ENCODE data around the gene REELD1. TPM values are rescaled to one million over a fixed set of nuclear protein-coding genes. Genes with fewer than 3 reads are reported as not detected.

Gene REELD1
- total and polyA plus RNA-seq, 9 of the 15 experiments (the other 6 are each of a cell fraction or from before 2014, with no cell fraction given), result not detected

DNA sequence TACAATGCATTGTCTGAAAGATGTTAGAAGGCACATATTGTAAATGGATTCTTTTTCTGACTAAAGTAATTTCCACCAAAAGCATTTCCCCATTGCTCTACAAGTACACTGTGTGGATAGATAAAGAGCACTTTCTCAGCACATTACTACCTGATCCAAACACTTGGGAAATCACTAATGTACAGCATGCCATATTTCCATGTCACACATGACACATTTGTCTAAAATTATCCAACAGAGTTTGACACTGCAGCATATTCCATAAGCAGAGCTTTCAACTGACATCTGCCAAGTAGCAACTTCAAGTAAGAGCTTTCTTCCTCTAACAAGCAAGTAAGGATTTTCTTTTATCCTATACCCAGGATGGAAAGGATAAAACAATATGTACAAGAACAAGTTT lies 49.5 kb downstream of the REELD1 start:
- H4K20me1 ChIP-seq (replicated peaks; ENCODE audit: control insufficient read depth, insufficient read depth, low read length), result no peaks in the 10 kb centered on the region; the same call in 1 of the 2 replicates
- H3K4me3 ChIP-seq, result no peak overlapping the region
- FAIRE-seq (no peak), DNase-seq (ENCODE audit: extremely low read depth in 1 of 4, low spot score in 3 of 4) (no peak), ATAC-seq (no peak)
- no peak overlapping the region for H3K4me2 ChIP-seq (ENCODE audit: insufficient read depth, low read length)
- no peak overlapping the region for H2AFZ ChIP-seq (ENCODE audit: low read depth, low read length)
- H3K9me1 ChIP-seq (ENCODE audit: control insufficient read depth, insufficient read depth, low read length), result no peaks in the 10 kb centered on the region
- POLR2A ChIA-PET, result no interaction called here
- no peaks in the 10 kb centered on the region for H3K27me3 ChIP-seq (ENCODE audit: control insufficient read depth in 2 of 2, insufficient read depth in 2 of 2, low read length in 2 of 2)
- intact Hi-C loops (cut with micrococcal nuclease), result no loop called here
- H3K27ac ChIP-seq (ENCODE audit: extremely low read depth, low read depth, low read length), result no peak overlapping the region
- TF ChIP-seq ZNF12 (CRISPR knock-in tag; IDR thresholded peaks at IDR 0.05), result no peak
- no peak for TF ChIP-seq ZNF408 (CRISPR knock-in tag; IDR thresholded peaks at IDR 0.05; ENCODE audit: low read depth)
- no peak overlapping the region for H3K9ac ChIP-seq (ENCODE audit: insufficient read depth in 1 of 2, low read depth in 2 of 2, low read length in 2 of 2)
- H3K79me2 ChIP-seq (ENCODE audit: control insufficient read depth, insufficient read depth, low read length), result no peaks in the 10 kb centered on the region
- no peaks in the 10 kb centered on the region for H3K36me3 ChIP-seq (ENCODE audit: control insufficient read depth, insufficient read depth, low read length)
- H3K4me1 ChIP-seq (replicated peaks in 1 of 2; ENCODE audit: control insufficient read depth in 2 of 2, insufficient read depth in 2 of 2, low read length in 2 of 2), result peaks cover 0 to 4% of the 10 kb centered on the region in 2 experiments; a peak in 1 of 5 replicates
- CTCF ChIA-PET (ENCODE audit: low intra/inter-chr PET ratio), result no interaction called here
- no peaks in the 10 kb centered on the region for H3K9me3 ChIP-seq (replicated peaks; ENCODE audit: control insufficient read depth, insufficient read depth, low read depth, low read length)
- BruUV-seq (replicated peaks), result no TSS peak
- in situ Hi-C loops (cut with MboI), result no loop called here

- Histone ChIP-seq H3K4me3 (no peak overlapping the region), H3K27ac (ENCODE audit: extremely low read depth, low read depth, low read length) (no peak overlapping the region), H3K4me2 (ENCODE audit: insufficient read depth, low read length) (no peak overlapping the region), H2AFZ (ENCODE audit: low read depth, low read length) (no peak overlapping the region), H3K9ac (ENCODE audit: insufficient read depth in 1 of 2, low read depth in 2 of 2, low read length in 2 of 2) (no peak overlapping the region), H3K27me3 (ENCODE audit: control insufficient read depth in 2 of 2, insufficient read depth in 2 of 2, low read length in 2 of 2) (no peaks in the 10 kb centered on the region), H3K9me3 (replicated peaks; ENCODE audit: control insufficient read depth, insufficient read depth, low read depth, low read length) (no peaks in the 10 kb centered on the region), H4K20me1 (replicated peaks; ENCODE audit: control insufficient read depth, insufficient read depth, low read length) (no peaks in the 10 kb centered on the region), H3K9me1 (ENCODE audit: control insufficient read depth, insufficient read depth, low read length) (no peaks in the 10 kb centered on the region), H3K79me2 (ENCODE audit: control insufficient read depth, insufficient read depth, low read length) (no peaks in the 10 kb centered on the region), H3K36me3 (ENCODE audit: control insufficient read depth, insufficient read depth, low read length) (no peaks in the 10 kb centered on the region), H3K4me1 (replicated peaks in 1 of 2; ENCODE audit: control insufficient read depth in 2 of 2, insufficient read depth in 2 of 2, low read length in 2 of 2) (peaks cover 0 to 2% of the 10 kb centered on the region in 2 experiments; a peak in 1 of 5 replicates)
- TF ChIP-seq RAD21 (CRISPR knock-in tag; conservative IDR thresholded peaks at IDR 0.05 in 1 of 2, IDR thresholded peaks at IDR 0.05 in 1 of 2), result no peak
- no peak for TF ChIP-seq ZNF347 (CRISPR knock-in tag; IDR thresholded peaks at IDR 0.05; ENCODE audit: low read depth)
- TF ChIP-seq RFX1 (IDR thresholded peaks at IDR 0.05), result peak; percentile 28; the same call in 1 of the 2 replicates
- ATAC-seq (no peak), DNase-seq (ENCODE audit: extremely low read depth in 1 of 4, low spot score in 3 of 4) (no peak), FAIRE-seq (no peak)
- intact Hi-C loops (cut with micrococcal nuclease) (no loop called here), in situ Hi-C loops (cut with MboI) (no loop called here)
- ChIA-PET POLR2A (no interaction called here), CTCF (ENCODE audit: low intra/inter-chr PET ratio) (no interaction called here)
- BruUV-seq (replicated peaks), result no TSS peak
- 64% methylated on average over 2 of the region's 2 CpGs for WGBS (ENCODE audit: insufficient coverage, low coverage, missing lambda C conversion rate)
Observed at GRCh38 chr4:146265950-146266490, 51.7 kb downstream of the REELD1 start.

Data from K562 (cell line).